Measurements from ENCODE around the gene SLC12A7.

GRCh38 chr5:1083823-1084605 is 27.8 kb downstream of the SLC12A7 start:
- TF ChIP-seq POLR2A (IDR thresholded peaks at IDR 0.05; ENCODE audit: low read depth, low read length), result no peak
- TF ChIP-seq TAF1 (IDR thresholded peaks at IDR 0.05; ENCODE audit: borderline replicate concordance, low read depth, low read length), result no peak
